Keratinocyte (primary cell): ENCODE data around the gene EPHA6. TPM values are rescaled to one million over a fixed set of nuclear protein-coding genes. Genes with fewer than 3 reads are reported as not detected.

Source experiments
- DNase-seq: peaks from one replicate; pipeline ENCODE4 v3.0.0-alpha.2; 2011; ENCODE audit warnings: low read depth, missing footprints, low spot score
- FAIRE-seq: peaks from 2 replicates; lab custom pipeline; 2011; peaks lifted over from hg19 to GRCh38; lab: Jason Lieb, UNC
- H2AFZ ChIP-seq: 2 replicates; pipeline ENCODE4 v1.6.0; 2012; ENCODE audit warnings: low read length, control low read depth, inconsistent platforms; ENCODE audit not compliant: control insufficient read depth
- H3K27ac ChIP-seq: 2 replicates; pipeline ENCODE4 v1.5.1; 2011; ENCODE audit warnings: low read length; ENCODE audit not compliant: control insufficient read depth, insufficient read depth
- H3K27me3 ChIP-seq: 3 replicates; pipeline ENCODE4 v1.6.0; 2011; ENCODE audit warnings: low read length; ENCODE audit not compliant: control insufficient read depth, insufficient read depth; ENCODE audit errors: extremely low read depth
- H3K36me3 ChIP-seq, 2 experiments: 2 replicates in 1 of 2; 3 replicates in 1 of 2; pipeline ENCODE4 v1.5.1; 2011; ENCODE audit warnings: low read length in 2 of 2, mild to moderate bottlenecking in 1 of 2; ENCODE audit not compliant: control insufficient read depth in 2 of 2, insufficient read depth in 2 of 2; ENCODE audit errors: extremely low read depth in 1 of 2
- H3K4me1 ChIP-seq: 3 replicates; pipeline ENCODE4 v1.5.1; 2011; ENCODE audit warnings: low read length; ENCODE audit not compliant: control insufficient read depth, insufficient read depth; ENCODE audit errors: extremely low read depth
- H3K4me2 ChIP-seq: 3 replicates; pipeline ENCODE4 v1.6.0; 2011; ENCODE audit warnings: low read depth, low read length; ENCODE audit not compliant: control insufficient read depth, insufficient read depth; ENCODE audit errors: extremely low read depth
- H3K4me3 ChIP-seq, 3 experiments: fragments of 200-600 bp in 1 of 3; sonication (generic) in 1 of 3; 2 replicates in 2 of 3; 3 replicates in 1 of 3; pipeline ENCODE4 v1.5.1; 2011 to 2016; ENCODE audit warnings: low read length in 3 of 3, mild to moderate bottlenecking in 3 of 3, control low read depth in 2 of 3, inconsistent platforms in 1 of 3, low read depth in 1 of 3, mixed read lengths in 1 of 3, mixed run types in 1 of 3, moderate library complexity in 1 of 3; ENCODE audit not compliant: control insufficient read depth in 2 of 3, insufficient read depth in 2 of 3; ENCODE audit errors: extremely low read depth in 1 of 3
- H3K79me2 ChIP-seq: 2 replicates; pipeline ENCODE4 v1.6.0; 2012; ENCODE audit warnings: low read length; ENCODE audit not compliant: control insufficient read depth, insufficient read depth
- H3K9ac ChIP-seq: 3 replicates; pipeline ENCODE4 v1.6.0; 2011; ENCODE audit warnings: low read length; ENCODE audit not compliant: control insufficient read depth, insufficient read depth; ENCODE audit errors: extremely low read depth
- H3K9me1 ChIP-seq: 3 replicates; pipeline ENCODE4 v1.6.0; 2011; ENCODE audit warnings: low read length; ENCODE audit not compliant: control insufficient read depth, insufficient read depth; ENCODE audit errors: extremely low read depth
- H3K9me3 ChIP-seq: 2 replicates; pipeline ENCODE4 v1.5.1; 2012; ENCODE audit warnings: low read depth, low read length; ENCODE audit not compliant: control insufficient read depth
- H4K20me1 ChIP-seq: 3 replicates; pipeline ENCODE4 v1.6.0; 2011; ENCODE audit warnings: low read length; ENCODE audit not compliant: control insufficient read depth, insufficient read depth; ENCODE audit errors: extremely low read depth
- EZH2 ChIP-seq: IDR thresholded peaks from one replicate; pipeline ENCODE4 v1.6.1; 2012; ENCODE audit warnings: inconsistent platforms, mild to moderate bottlenecking, low read length, moderate library complexity
- dilution Hi-C: fragments of 300-500 bp; cut with MboI; formaldehyde crosslinking; loops from one replicate; pipeline ENCODE4 v1.7.0; 2020; ENCODE audit warnings: low sequenced_read_pairs; ENCODE audit not compliant: extremely low pct_ligation_motif_present
- polyA plus RNA-seq, 5 experiments: library from polyadenylated mRNA; depleted of rRNA in 3 of 5; stranded (reverse) in 3 of 5; stranded (forward) in 1 of 5; unstranded in 1 of 5; fragments of >200 nt; gene quantifications; 1 replicate in 1 of 5; 2 replicates in 3 of 5; 3 replicates in 1 of 5; pipeline versions ENCODE4 v1.2.1 to v1.2.3, GENCODE V29; 2011 to 2012; ENCODE audit warnings: missing spikeins in 2 of 5, low read depth in 1 of 5, low replicate concordance in 1 of 5
- TF ChIP-seq, protein P1 (sequence below), 3 experiments: IDR thresholded peaks in 1 of 3; conservative IDR thresholded peaks in 1 of 3; optimal IDR thresholded peaks in 1 of 3; 2 replicates in 2 of 3; 3 replicates in 1 of 3; pipeline versions ENCODE3 to v1.5.1; 2011; ENCODE audit warnings: low read length in 3 of 3, mild to moderate bottlenecking in 3 of 3, moderate library complexity in 2 of 3, control low read depth in 1 of 3, inconsistent platforms in 1 of 3; ENCODE audit not compliant: insufficient read depth in 2 of 3; ENCODE audit errors: extremely low read depth in 1 of 3

Gene EPHA6
- polyA plus RNA-seq, 1 donor (not counting 4 experiments of a cell fraction or from before 2014, with no cell fraction given), result not detected

DNA sequence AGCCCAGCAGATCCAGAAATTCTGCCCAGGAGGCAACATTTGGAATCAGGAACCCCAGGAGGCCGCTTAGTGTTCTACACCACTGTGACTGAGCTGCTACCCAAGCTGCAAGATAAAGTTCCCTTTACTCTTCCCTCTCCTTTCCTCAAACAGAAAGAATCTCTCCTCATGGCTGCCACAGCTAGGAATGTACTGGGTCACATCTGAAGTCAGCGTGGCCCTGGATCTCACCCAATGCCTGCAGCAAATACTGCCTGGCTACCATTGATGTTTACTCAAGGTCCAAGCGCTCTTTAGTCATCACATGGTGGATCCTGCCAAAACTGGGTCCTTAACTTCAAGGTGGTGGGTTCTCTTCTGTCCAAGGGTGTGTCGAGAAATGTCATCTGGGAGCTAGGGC lies 382.7 kb downstream of the EPHA6 start:
- DNase-seq (no peak), FAIRE-seq (no peak)
- Histone ChIP-seq H3K27ac (no peak overlapping the region), H3K27me3 (no peaks in the 10 kb centered on the region), H4K20me1 (no peaks in the 10 kb centered on the region), H3K9me3 (no peaks in the 10 kb centered on the region), H2AFZ (no peak overlapping the region), H3K9me1 (no peaks in the 10 kb centered on the region), H3K4me1 (no peaks in the 10 kb centered on the region), H3K9ac (no peak overlapping the region), H3K4me2 (no peak overlapping the region), H3K36me3 (no peaks in the 10 kb centered on the region), H3K79me2 (no peaks in the 10 kb centered on the region), H3K4me3 (no peak overlapping the region)
- dilution Hi-C loops, result no loop called here
- TF ChIP-seq, protein P1, sequence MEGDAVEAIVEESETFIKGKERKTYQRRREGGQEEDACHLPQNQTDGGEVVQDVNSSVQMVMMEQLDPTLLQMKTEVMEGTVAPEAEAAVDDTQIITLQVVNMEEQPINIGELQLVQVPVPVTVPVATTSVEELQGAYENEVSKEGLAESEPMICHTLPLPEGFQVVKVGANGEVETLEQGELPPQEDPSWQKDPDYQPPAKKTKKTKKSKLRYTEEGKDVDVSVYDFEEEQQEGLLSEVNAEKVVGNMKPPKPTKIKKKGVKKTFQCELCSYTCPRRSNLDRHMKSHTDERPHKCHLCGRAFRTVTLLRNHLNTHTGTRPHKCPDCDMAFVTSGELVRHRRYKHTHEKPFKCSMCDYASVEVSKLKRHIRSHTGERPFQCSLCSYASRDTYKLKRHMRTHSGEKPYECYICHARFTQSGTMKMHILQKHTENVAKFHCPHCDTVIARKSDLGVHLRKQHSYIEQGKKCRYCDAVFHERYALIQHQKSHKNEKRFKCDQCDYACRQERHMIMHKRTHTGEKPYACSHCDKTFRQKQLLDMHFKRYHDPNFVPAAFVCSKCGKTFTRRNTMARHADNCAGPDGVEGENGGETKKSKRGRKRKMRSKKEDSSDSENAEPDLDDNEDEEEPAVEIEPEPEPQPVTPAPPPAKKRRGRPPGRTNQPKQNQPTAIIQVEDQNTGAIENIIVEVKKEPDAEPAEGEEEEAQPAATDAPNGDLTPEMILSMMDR (optimal IDR thresholded peaks at IDR 0.05 in 1 of 3, IDR thresholded peaks at IDR 0.05 in 1 of 3, conservative IDR thresholded peaks at IDR 0.05 in 1 of 3; ENCODE audit: extremely low read depth in 1 of 3, insufficient read depth in 2 of 3, low read length in 3 of 3), result no peak
- no peak for TF ChIP-seq EZH2

- no peaks in the 10 kb centered on the region for H3K9me1 ChIP-seq
- TF ChIP-seq, protein P1 (optimal IDR thresholded peaks at IDR 0.05 in 1 of 3, IDR thresholded peaks at IDR 0.05 in 1 of 3, conservative IDR thresholded peaks at IDR 0.05 in 1 of 3; ENCODE audit: extremely low read depth in 1 of 3, insufficient read depth in 2 of 3, low read length in 3 of 3), result no peak
- TF ChIP-seq EZH2, result no peak
- no peak overlapping the region for H3K4me2 ChIP-seq
- no peaks in the 10 kb centered on the region for H3K36me3 ChIP-seq
- no peaks in the 10 kb centered on the region for H3K4me1 ChIP-seq
- H3K9ac ChIP-seq, result no peak overlapping the region
- DNase-seq, result no peak
- H3K4me3 ChIP-seq, result no peak overlapping the region
- no peaks in the 10 kb centered on the region for H3K9me3 ChIP-seq
- no peaks in the 10 kb centered on the region for H3K27me3 ChIP-seq
- dilution Hi-C loops, result no loop called here
- H4K20me1 ChIP-seq, result no peaks in the 10 kb centered on the region
- no peak overlapping the region for H2AFZ ChIP-seq
- no peak for FAIRE-seq
- H3K79me2 ChIP-seq, result no peaks in the 10 kb centered on the region
- no peak overlapping the region for H3K27ac ChIP-seq
These were observed 383.4 kb downstream of the EPHA6 start for GRCh38 chr3:97197830-97198229.
